ENCODE measurements around the gene DPP4.

DNA sequence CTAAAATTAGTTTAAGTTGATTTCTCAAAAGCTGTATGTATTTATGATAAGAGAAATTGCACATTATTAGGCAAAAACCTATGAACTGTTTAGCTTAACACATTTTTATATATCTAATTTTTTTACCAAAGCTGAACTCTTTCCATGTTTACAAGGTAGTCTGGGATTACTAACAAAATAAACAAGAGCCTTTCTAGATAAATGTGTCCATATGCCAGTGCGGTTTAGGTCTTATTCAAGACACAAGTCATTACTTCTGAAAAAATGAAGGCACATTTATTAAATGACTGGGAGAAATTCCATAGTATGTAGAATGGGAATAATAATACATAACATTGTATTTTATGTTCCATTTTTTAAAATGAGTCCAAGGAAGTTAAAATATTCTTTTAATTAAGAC lies 82.0 kb downstream of the DPP4 start:
- no peak for TF ChIP-seq CTCF (conservative IDR thresholded peaks at IDR 0.05; ENCODE audit: low read depth in 2 of 2)
- no peak for TF ChIP-seq ZNF331 (CRISPR knock-in tag; IDR thresholded peaks at IDR 0.05; ENCODE audit: low read depth)
- TF ChIP-seq EZH2phosphoT487 (IDR thresholded peaks at IDR 0.05; ENCODE audit: unreplicated experiment) = no peak
- TF ChIP-seq EZH2 (IDR thresholded peaks at IDR 0.05; ENCODE audit: low read depth, unreplicated experiment) = no peak
- TF ChIP-seq POLR2AphosphoS5 (IDR thresholded peaks at IDR 0.05; ENCODE audit: low read depth) = no peak
- TF ChIP-seq, protein P1, sequence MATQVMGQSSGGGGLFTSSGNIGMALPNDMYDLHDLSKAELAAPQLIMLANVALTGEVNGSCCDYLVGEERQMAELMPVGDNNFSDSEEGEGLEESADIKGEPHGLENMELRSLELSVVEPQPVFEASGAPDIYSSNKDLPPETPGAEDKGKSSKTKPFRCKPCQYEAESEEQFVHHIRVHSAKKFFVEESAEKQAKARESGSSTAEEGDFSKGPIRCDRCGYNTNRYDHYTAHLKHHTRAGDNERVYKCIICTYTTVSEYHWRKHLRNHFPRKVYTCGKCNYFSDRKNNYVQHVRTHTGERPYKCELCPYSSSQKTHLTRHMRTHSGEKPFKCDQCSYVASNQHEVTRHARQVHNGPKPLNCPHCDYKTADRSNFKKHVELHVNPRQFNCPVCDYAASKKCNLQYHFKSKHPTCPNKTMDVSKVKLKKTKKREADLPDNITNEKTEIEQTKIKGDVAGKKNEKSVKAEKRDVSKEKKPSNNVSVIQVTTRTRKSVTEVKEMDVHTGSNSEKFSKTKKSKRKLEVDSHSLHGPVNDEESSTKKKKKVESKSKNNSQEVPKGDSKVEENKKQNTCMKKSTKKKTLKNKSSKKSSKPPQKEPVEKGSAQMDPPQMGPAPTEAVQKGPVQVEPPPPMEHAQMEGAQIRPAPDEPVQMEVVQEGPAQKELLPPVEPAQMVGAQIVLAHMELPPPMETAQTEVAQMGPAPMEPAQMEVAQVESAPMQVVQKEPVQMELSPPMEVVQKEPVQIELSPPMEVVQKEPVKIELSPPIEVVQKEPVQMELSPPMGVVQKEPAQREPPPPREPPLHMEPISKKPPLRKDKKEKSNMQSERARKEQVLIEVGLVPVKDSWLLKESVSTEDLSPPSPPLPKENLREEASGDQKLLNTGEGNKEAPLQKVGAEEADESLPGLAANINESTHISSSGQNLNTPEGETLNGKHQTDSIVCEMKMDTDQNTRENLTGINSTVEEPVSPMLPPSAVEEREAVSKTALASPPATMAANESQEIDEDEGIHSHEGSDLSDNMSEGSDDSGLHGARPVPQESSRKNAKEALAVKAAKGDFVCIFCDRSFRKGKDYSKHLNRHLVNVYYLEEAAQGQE (IDR thresholded peaks at IDR 0.05; ENCODE audit: unreplicated experiment) = no peak
- no peak for TF ChIP-seq STAT1 (IDR thresholded peaks at IDR 0.05; ENCODE audit: unreplicated experiment)
- no peak for TF ChIP-seq JUNB (IDR thresholded peaks at IDR 0.05; ENCODE audit: unreplicated experiment)

All from GM23338 (cell line).